Ramos (cell line): ENCODE results near the gene CINP.
"Not testable (repeated sequence)": the region's sequence is repeated elsewhere in the genome, so short reads cannot be mapped to it uniquely, and the experiment has no call there.

Experiments used
- in situ Hi-C: fragments of 300-500 bp; cut with MboI; formaldehyde crosslinking; loops from one replicate; pipeline ENCODE4 v1.14.3; 2022; ENCODE audit warnings: low sequenced_read_pairs; ENCODE audit not compliant: unreplicated experiment

CINP gene

DNA sequence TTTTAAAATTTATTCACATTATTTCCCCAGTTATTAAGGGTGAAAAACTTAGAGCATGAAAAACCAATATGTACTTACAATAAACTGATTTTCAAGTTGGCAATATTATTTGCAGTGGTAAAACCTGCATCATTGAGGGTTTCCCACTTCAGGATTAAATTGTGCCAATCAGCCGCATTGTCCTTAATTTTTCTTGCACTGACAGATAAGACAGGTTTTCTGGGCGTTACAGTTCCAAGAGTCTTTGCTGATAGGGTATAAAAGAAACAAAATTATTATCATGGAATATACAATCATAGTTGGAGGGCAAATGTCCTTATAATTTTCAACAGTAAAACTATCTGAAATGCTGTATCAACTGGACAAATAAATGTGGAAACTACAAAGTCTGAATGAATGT lies 3.3 kb downstream of the CINP start:
- in situ Hi-C loops, result no loop called here

DNA sequence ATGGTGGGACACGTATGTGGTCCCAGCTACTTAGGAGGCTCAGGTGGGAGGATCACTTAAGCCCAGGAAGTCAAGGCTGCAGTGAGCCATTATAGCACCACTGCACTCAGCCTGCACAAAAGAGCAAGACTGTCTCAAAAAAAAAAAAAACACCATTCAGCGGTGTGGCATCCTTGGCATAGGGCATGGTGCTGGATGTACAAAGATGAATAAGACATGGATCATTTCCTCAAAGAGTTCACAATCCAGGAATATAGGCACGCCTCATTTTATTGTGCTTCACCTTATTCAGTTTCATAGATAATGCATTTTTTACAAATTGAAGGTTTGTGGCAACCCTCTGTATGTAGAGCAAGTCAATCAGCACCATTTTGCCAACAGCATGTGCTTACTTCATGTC lies 6.4 kb downstream of the CINP start:
- in situ Hi-C loops, result no loop called here

GRCh38 chr14:102353126-102353619 lies 9.5 kb downstream of the CINP start:
- in situ Hi-C loops, result no loop called here

- in situ Hi-C loops, result no loop called here
These were observed 10.5 kb downstream of the CINP start for GRCh38 chr14:102352213-102352612.

DNA sequence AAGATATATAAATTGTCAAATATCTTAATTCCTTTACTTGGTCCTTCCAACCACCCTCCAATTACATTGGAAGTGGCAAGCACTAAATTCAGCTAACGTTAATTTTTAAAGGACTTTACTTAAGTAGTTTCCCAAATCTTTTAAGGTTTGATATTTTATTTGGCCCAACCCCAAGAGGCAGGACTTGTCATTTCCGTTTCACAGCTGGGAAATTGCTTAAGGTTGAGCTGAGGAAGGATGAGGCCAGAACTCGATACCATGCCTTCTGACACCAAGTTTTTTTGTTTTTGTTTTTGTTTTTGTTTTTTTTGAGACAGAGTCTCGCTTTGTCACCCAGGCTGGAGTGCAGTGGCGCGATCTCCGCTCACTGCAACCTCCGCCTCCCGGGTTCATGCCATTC lies 11.1 kb downstream of the CINP start:
- in situ Hi-C loops, result not testable (repeated sequence)

DNA sequence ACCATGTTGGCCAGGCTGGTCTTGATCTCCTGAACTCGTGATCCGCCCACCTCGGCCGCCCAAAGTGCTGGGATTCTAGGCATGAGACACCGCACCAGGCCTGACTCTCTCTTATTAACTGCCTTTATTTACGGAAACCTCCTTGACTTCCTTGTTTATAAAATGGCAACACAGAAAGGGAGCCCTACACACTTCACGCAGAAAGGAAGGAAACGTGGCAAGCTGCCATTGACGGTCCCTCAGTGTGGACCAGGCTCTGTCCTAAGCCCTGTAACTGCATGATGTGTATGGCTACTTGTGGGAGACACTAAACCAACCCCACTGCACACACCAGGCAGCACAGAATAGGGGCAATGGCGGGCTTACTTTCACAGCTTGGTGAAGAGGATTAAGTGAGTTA lies 11.7 kb downstream of the CINP start:
- in situ Hi-C loops, result no loop called here

DNA sequence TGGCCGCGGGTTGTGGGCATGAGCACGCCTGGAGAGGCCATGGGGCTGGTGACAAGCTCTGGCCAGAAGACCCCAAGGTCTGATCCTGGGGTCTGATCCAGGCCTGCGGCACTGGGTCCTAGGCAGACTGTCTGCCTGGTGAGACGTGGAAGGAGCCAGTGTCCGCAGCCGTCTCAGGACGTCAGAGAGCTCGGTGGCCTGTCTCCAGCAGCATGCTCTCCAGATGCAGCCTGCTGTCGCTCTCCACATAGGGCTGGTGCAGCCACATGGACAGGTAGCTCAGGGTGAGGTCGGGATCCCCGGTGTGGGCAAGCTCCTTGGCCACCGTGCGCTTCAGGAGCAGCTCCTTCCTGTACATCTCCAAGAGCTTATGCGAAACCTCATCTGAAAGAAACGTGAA lies 14.3 kb downstream of the CINP start:
- in situ Hi-C loops, result no loop called here

GRCh38 chr14:102346645-102347044 lies 16.0 kb downstream of the CINP start:
- in situ Hi-C loops, result no loop called here

GRCh38 chr14:102345232-102345631 lies 17.5 kb downstream of the CINP start:
- in situ Hi-C loops, result no loop called here

DNA sequence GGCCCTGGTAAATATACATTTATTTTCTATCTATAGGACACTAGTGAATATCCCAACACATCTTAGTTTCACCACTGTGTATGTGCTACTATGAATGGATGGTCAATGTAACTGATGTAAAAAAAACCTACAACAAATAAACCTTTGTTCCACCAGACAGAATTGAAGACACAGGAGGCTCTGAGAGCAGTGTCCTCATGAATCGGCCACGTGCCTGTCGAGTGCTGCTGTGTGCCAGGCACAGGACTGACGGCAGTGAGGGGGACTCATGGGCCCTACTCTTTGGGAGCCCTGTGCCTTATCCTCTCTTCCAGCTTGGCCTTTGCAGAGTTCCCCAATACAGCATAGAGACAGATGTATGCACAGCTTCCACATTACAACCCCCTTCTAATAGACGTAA lies 18.2 kb downstream of the CINP start:
- in situ Hi-C loops, result no loop called here

- in situ Hi-C loops, result no loop called here
These were observed 18.6 kb downstream of the CINP start for GRCh38 chr14:102344084-102344483.

GRCh38 chr14:102342238-102342637 lies 20.5 kb downstream of the CINP start:
- in situ Hi-C loops, result no loop called here

- in situ Hi-C loops, result no loop called here
These were observed 21.1 kb downstream of the CINP start for GRCh38 chr14:102341566-102341965.

GRCh38 chr14:102338724-102339123 lies 24.0 kb downstream of the CINP start:
- in situ Hi-C loops, result no loop called here

- in situ Hi-C loops, result no loop called here
These were observed 27.5 kb downstream of the CINP start for GRCh38 chr14:102335163-102335562.

- in situ Hi-C loops, result no loop called here
These were observed 28.6 kb downstream of the CINP start for GRCh38 chr14:102333795-102334705.

- in situ Hi-C loops, result no loop called here
These were observed 29.3 kb downstream of the CINP start for GRCh38 chr14:102333390-102333789.

- in situ Hi-C loops, result no loop called here
These were observed 31.9 kb downstream of the CINP start for GRCh38 chr14:102330806-102331205.

GRCh38 chr14:102329381-102329780 lies 33.3 kb downstream of the CINP start:
- in situ Hi-C loops, result not testable (repeated sequence)

DNA sequence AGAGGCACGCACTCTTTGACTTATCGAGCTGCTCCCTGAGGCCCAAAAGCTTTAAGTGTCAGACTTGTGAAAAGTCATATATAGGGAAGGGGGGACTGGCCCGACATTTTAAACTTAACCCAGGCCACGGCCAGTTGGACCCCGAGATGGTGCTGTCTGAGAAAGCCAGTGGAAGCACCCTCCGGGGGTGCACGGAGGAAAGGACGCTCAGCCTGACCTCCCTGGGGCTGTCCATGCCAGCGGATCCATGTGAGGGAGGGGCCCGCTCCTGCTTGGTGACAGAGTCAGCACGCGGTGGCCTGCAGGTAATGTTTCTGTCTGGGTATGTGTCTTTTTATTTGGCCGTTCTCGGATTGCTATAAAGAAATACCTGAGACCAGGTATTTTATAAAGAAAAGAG lies 36.1 kb downstream of the CINP start:
- in situ Hi-C loops, result no loop called here

DNA sequence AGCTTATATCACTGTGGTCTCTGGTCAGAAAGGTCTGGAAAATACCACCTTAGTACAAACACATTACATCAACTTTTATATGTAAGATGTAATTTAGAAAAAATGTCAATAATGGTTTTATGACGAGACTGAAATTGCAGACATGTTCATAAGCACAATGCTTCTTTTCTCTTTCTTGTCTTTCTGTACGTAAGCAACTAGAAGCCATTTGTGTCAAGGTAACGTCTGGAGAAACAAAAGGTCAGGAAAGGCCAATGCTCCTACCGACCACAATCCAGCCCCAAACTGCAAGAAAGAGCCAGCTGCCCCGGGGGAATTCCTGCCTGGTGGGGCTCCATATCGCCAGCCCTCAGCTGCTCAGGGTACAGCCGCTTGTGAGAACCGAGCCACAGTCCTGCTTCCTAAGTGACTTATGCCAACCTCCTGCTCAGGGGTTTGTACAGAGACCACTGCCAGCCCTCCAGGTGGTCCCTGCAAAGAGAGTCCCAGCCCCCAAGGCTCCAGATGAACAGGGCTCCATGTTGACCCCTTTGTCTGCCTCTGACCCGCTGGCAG lies 36.8 kb downstream of the CINP start:
- in situ Hi-C loops, result no loop called here

- in situ Hi-C loops, result loop anchor here (25.0 kb wide), 2 partner anchors 261 to 611 kb away; no protein-coding TSS in a partner anchor
These were observed 39.6 kb downstream of the CINP start for GRCh38 chr14:102323102-102323501.
